Measurements from ENCODE around the gene FOXO4.

DNA sequence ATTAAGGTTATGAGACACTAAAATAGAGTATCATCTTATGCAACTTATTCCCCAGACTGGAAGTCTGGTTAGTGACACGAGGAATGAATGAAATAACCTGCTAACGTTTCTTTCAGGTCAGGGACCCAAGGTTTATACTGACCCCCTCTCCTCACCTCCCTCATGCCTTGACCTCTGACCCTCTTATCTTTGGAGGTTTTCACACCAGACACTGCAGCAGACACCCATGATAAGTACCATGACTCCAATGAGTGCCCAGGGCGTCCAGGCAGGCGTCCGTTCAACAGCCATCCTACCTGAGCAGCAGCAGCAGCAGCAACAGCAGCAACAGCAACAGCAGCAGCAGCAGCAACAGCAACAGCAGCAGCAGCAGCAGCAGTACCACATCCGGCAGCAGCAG lies 44.8 kb downstream of the FOXO4 start:
- TF ChIP-seq POLR2AphosphoS5 (IDR thresholded peaks at IDR 0.05; ENCODE audit: borderline replicate concordance, low read depth, low read length): no peak
- no peak for TF ChIP-seq EZH2 (IDR thresholded peaks at IDR 0.05)

Measured in SK-N-MC (cell line).